ENCODE data around the gene VSX2.

The VSX2 gene

DNA sequence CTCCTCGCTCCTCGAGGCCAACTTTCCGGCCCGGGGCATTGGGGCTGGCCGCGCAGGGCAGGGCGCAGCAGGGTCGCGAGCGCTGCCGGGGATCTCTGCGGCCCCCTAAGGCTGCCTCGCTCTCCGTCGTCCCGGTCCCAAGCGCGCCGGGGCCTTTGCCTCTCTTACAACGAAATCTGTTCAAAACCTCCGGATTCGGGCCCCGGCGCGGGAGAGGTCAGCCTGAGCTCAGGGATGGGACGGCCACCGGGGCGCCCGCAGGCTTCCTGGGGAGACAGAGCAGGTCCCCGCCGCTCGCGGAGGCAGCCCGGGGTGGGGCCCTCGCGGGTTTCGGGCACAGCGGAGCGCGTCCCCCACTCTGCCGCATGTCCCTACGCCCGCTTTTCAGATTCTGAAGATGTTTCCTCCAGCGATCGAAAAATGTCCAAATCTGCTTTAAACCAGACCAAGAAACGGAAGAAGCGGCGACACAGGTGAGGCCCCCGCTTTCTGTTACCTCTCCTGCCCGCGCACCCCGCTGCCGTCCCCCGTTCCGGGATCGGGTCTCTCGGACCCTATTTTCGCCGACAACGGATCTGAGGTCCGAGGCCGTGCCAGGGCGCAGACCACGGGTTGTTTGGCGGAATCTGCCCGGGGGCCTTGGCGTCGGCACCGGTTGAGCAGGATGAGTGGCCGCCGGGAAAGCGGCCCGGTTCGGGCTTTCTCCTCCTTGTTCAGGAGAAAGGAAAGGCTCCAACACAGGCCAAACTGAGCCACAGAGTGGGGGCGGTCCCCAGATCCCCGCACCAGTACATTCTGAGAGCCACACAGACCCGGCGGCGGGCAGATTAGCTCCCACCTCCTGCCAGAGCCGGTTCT is 1.8 kb downstream of the VSX2 start:
- H3K4me3 ChIP-seq (ENCODE audit: low read length): peak overlapping the region; percentile 25; the same call in 1 of the 2 replicates
- TF ChIP-seq ZNF274 (IDR thresholded peaks at IDR 0.05; ENCODE audit: low read depth, low read length): no peak

DNA sequence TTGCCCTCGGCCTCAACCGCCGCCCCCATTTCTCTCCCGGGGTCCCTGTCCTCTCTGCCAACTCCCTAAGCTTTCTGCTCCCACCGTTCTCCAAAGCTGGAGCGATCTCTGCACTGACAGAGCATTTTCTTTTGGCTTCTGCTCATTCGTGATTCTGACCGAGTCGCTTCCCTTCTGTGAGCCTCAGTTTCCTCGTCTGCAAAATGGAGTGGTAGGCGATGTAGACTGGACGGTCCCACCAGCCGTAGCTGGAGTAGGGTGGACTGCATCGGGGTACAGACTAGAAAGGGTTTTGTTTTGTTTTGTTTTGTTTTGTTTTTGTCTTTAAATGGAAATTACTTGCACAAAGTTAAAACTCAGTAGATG is 2.4 kb downstream of the VSX2 start:
- no peak overlapping the region; the same call in 1 of the 2 replicates for H3K4me3 ChIP-seq (ENCODE audit: low read length)
- TF ChIP-seq ZNF274 (IDR thresholded peaks at IDR 0.05; ENCODE audit: low read depth, low read length): no peak

DNA sequence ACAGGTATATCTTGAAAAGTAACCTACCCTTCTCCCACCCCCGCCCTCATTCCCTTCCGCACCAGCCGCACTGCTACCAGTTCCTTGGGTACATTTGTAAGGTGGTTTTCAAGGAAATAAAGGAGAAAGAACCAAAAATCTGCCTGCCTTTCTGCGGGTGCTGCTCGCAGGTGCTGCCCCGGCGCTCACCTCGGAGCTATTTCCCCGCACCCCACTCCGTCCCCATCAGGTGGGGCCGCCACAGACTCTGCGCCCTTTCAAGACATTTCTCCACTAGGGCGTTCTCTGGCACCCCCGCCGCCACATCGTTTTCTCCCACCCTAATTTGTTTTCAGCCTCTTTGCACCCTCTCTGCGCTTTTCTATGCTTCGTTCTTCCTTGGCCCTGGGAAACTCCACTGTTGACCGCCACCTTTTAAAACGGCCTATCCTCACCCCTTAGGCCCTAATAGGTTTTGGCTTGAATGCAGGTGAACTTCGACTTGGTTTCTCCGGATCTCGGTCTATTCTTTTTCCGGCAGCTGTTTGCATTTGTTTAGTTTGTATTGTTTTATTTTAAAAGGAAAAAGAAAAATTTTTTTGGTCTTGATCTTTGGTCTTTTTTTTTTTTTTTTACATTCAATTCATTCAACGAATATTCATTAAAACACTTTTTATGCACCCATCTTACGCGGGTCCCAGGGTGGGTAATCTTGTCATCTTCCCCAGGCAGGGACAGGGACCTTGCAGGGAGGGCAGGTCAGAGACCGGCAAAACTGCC is 3.0 kb downstream of the VSX2 start:
- no peak for TF ChIP-seq ZNF274 (IDR thresholded peaks at IDR 0.05; ENCODE audit: low read depth, low read length)
- H3K4me3 ChIP-seq (ENCODE audit: low read length): no peak overlapping the region

DNA sequence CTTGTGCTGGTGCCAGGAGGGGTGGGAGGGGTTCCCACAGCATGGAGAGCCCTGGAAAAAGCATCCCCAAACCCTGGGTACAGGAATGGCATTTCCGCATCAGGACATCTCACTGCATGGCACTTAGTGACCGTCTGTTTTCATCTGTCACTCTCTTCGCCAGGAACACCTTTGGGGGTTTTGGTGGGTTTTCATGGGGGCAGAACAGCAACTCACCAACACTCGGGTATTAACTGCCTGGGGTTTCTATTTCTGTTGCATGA is 3.5 kb downstream of the VSX2 start:
- no peak overlapping the region for H3K4me3 ChIP-seq (ENCODE audit: low read length)
- no peak for TF ChIP-seq ZNF274 (IDR thresholded peaks at IDR 0.05; ENCODE audit: low read depth, low read length)

- H3K4me3 ChIP-seq (ENCODE audit: low read length): no peak overlapping the region
- TF ChIP-seq ZNF274 (IDR thresholded peaks at IDR 0.05; ENCODE audit: low read depth, low read length): no peak
These were observed 3.8 kb downstream of the VSX2 start for GRCh38 chr14:74243051-74243450.

- no peak overlapping the region for H3K4me3 ChIP-seq (ENCODE audit: low read length)
- no peak for TF ChIP-seq ZNF274 (IDR thresholded peaks at IDR 0.05; ENCODE audit: low read depth, low read length)
These were observed 4.9 kb downstream of the VSX2 start for GRCh38 chr14:74244115-74244514.

DNA sequence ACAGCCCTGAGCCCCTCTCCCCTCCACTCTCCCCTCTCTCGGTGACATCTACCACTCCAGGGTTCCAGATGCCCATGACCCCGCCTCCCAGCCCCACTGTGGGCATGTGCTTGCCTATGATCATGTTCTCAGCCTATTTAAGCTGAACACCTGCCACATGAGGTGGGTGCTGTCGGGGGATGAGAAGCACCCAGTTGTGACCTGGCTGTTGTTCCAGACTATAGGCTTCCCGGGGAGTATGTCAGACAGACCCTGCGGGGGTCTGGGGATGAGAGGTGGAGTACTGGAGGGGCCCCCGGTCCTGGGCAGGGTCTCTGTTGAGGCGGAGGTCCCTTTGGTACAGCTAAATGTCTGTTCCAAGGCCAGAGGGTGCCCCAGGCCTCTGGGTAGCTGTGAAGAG is 6.0 kb downstream of the VSX2 start:
- no peak for TF ChIP-seq ZNF274 (IDR thresholded peaks at IDR 0.05; ENCODE audit: low read depth, low read length)

GRCh38 chr14:74246542-74246941 is 7.3 kb downstream of the VSX2 start:
- no peak for TF ChIP-seq ZNF274 (IDR thresholded peaks at IDR 0.05; ENCODE audit: low read depth, low read length)
- no peak overlapping the region for H3K4me3 ChIP-seq (ENCODE audit: low read length)

More for the DNA sequence above, 6.0 kb downstream of the VSX2 start:
- H3K4me3 ChIP-seq (ENCODE audit: low read length): no peak overlapping the region

- no peak overlapping the region for H3K4me3 ChIP-seq (ENCODE audit: low read length)
- TF ChIP-seq ZNF274 (IDR thresholded peaks at IDR 0.05; ENCODE audit: low read depth, low read length): no peak
These were observed 8.8 kb downstream of the VSX2 start for GRCh38 chr14:74248017-74248416.

- no peak for TF ChIP-seq ZNF274 (IDR thresholded peaks at IDR 0.05; ENCODE audit: low read depth, low read length)
- no peak overlapping the region for H3K4me3 ChIP-seq (ENCODE audit: low read length)
These were observed 10.5 kb downstream of the VSX2 start for GRCh38 chr14:74249433-74250375.

- no peak for TF ChIP-seq ZNF274 (IDR thresholded peaks at IDR 0.05; ENCODE audit: low read depth, low read length)
- H3K4me3 ChIP-seq (ENCODE audit: low read length): no peak overlapping the region
These were observed 16.0 kb downstream of the VSX2 start for GRCh38 chr14:74255281-74255680.

GRCh38 chr14:74257078-74257940 is 18.1 kb downstream of the VSX2 start:
- peak overlapping the region; percentile 65 for H3K4me3 ChIP-seq (ENCODE audit: low read length)
- no peak for TF ChIP-seq ZNF274 (IDR thresholded peaks at IDR 0.05; ENCODE audit: low read depth, low read length)

- H3K4me3 ChIP-seq (ENCODE audit: low read length): peak overlapping the region; percentile 65
- no peak for TF ChIP-seq ZNF274 (IDR thresholded peaks at IDR 0.05; ENCODE audit: low read depth, low read length)
These were observed 18.9 kb downstream of the VSX2 start for GRCh38 chr14:74257941-74258763.

Data from GM08714 (cell line).